Neural progenitor cell (in vitro differentiated cells): ENCODE data around the gene NRG2. TPM values are rescaled to one million over a fixed set of nuclear protein-coding genes. Genes with fewer than 3 reads are reported as not detected.

Source experiments
- DNase-seq: peaks from one replicate; pipeline ENCODE4 v3.0.0-alpha.2; 2016; ENCODE audit warnings: low spot score
- H2AFZ ChIP-seq: fragments of 200-600 bp; sonication (generic); replicated peaks from 2 replicates; pipeline ENCODE4 v1.6.1; 2016; ENCODE audit warnings: antibody characterized with exemption
- H3F3A ChIP-seq: fragments of 200-600 bp; sonication (generic); 2 replicates; pipeline ENCODE4 v1.6.1; 2016; ENCODE audit warnings: antibody characterized with exemption, low read depth
- H3K27ac ChIP-seq: fragments of 200-600 bp; sonication (generic); 2 replicates; pipeline ENCODE4 v1.5.1; 2016; ENCODE audit warnings: mild to moderate bottlenecking
- H3K27me3 ChIP-seq: fragments of 200-600 bp; sonication (generic); 2 replicates; pipeline ENCODE4 v1.6.1; 2016; ENCODE audit warnings: mild to moderate bottlenecking, moderate library complexity
- H3K36me3 ChIP-seq: fragments of 200-600 bp; sonication (generic); 2 replicates; pipeline ENCODE4 v1.5.1; 2016
- H3K4me1 ChIP-seq: fragments of 200-600 bp; sonication (generic); 2 replicates; pipeline ENCODE4 v1.6.1; 2016; ENCODE audit warnings: mixed run types
- H3K4me2 ChIP-seq: fragments of 200-600 bp; sonication (generic); 2 replicates; pipeline ENCODE4 v1.6.1; 2016
- H3K4me3 ChIP-seq: fragments of 200-600 bp; sonication (generic); 2 replicates; pipeline ENCODE4 v1.5.1; 2016
- H3K79me2 ChIP-seq: fragments of 200-600 bp; sonication (generic); 2 replicates; pipeline ENCODE4 v1.6.1; 2016; ENCODE audit warnings: low read depth
- H3K9ac ChIP-seq: fragments of 200-600 bp; sonication (generic); 2 replicates; pipeline ENCODE4 v1.6.1; 2016
- H3K9me3 ChIP-seq: fragments of 200-600 bp; sonication (generic); 2 replicates; pipeline ENCODE4 v1.5.1; 2016; ENCODE audit warnings: low read depth
- H4K20me1 ChIP-seq: fragments of 200-600 bp; sonication (generic); 2 replicates; pipeline ENCODE4 v1.6.1; 2016; ENCODE audit warnings: low read depth
- H3K27ac Mint-ChIP-seq: 3 replicates; pipeline ENCODE4 v1.8.0; 2021; ENCODE audit warnings: mixed read lengths
- H3K27me3 Mint-ChIP-seq: 2 replicates; pipeline ENCODE4 v1.8.0; 2022; ENCODE audit warnings: low read depth, mild to moderate bottlenecking, inconsistent platforms, moderate library complexity, mixed read lengths; ENCODE audit not compliant: insufficient read depth
- H3K36me3 Mint-ChIP-seq: 3 replicates; pipeline ENCODE4 v1.8.0; 2021; ENCODE audit warnings: mixed read lengths
- H3K4me1 Mint-ChIP-seq: 3 replicates; pipeline ENCODE4 v1.8.0; 2021; ENCODE audit warnings: mixed read lengths
- H3K4me3 Mint-ChIP-seq: 3 replicates; pipeline ENCODE4 v1.8.0; 2021; ENCODE audit warnings: mild to moderate bottlenecking, moderate library complexity, mixed read lengths
- H3K9me3 Mint-ChIP-seq: 3 replicates; pipeline ENCODE4 v1.8.0; 2020; ENCODE audit warnings: mixed read lengths
- CTCF ChIP-seq: fragments of 200-600 bp; sonication (generic); IDR thresholded peaks from 2 replicates; pipeline ENCODE4 v1.5.1; 2017; ENCODE audit warnings: antibody characterized with exemption, mild to moderate bottlenecking
- EZH2 ChIP-seq: fragments of 200-600 bp; sonication (generic); IDR thresholded peaks from 2 replicates; pipeline ENCODE4 v1.6.1; 2017; ENCODE audit warnings: antibody characterized with exemption, mild to moderate bottlenecking, moderate library complexity
- EZH2phosphoT487 ChIP-seq: fragments of 200-600 bp; sonication (generic); IDR thresholded peaks from 2 replicates; pipeline ENCODE4 v1.6.1; 2017; ENCODE audit warnings: antibody characterized with exemption
- total RNA-seq: library from RNA; depleted of rRNA; stranded (reverse); fragments of >200 nt; gene quantifications from 2 replicates; pipeline ENCODE4 v1.2.3, GENCODE V29; 2015; ENCODE audit warnings: low replicate concordance

NRG2 gene
- total RNA-seq, 1 donor from 2014 or later, result 0.13 TPM

GRCh38 chr5:139814704-139815280, 228.3 kb downstream of the NRG2 start:
- Mint-ChIP-seq H3K36me3 (no peaks in the 10 kb centered on the region), H3K4me1 (no peaks in the 10 kb centered on the region), H3K27me3 (peaks cover 7% of the 10 kb centered on the region), H3K9me3 (peaks cover 6% of the 10 kb centered on the region), H3K4me3 (no peak overlapping the region), H3K27ac (no peak overlapping the region)
- Histone ChIP-seq H3K79me2 (no peaks in the 10 kb centered on the region), H3K4me2 (no peak overlapping the region), H4K20me1 (no peaks in the 10 kb centered on the region), H3K36me3 (no peaks in the 10 kb centered on the region), H3K27ac (no peak overlapping the region), H3K4me3 (no peak overlapping the region), H2AFZ (no peak overlapping the region), H3F3A (no peaks in the 10 kb centered on the region), H3K9me3 (no peaks in the 10 kb centered on the region), H3K4me1 (no peaks in the 10 kb centered on the region), H3K27me3 (peaks cover 5% of the 10 kb centered on the region), H3K9ac (no peak overlapping the region)
- DNase-seq, result no peak
- TF ChIP-seq EZH2 (no peak), CTCF (no peak), EZH2phosphoT487 (no peak)

- TF ChIP-seq EZH2 (no peak), EZH2phosphoT487 (no peak)
- no peaks in the 10 kb centered on the region for H3K4me1 Mint-ChIP-seq
- no peak overlapping the region for H3K27ac Mint-ChIP-seq
- H3K4me3 ChIP-seq, result no peak overlapping the region
- H3K36me3 ChIP-seq, result no peaks in the 10 kb centered on the region
- no peaks in the 10 kb centered on the region for H3K4me1 ChIP-seq
- H3K27ac ChIP-seq, result no peak overlapping the region
- H3K4me3 Mint-ChIP-seq, result no peak overlapping the region
- peaks cover 6% of the 10 kb centered on the region for H3K9me3 Mint-ChIP-seq
- H3K27me3 ChIP-seq, result peaks cover 5% of the 10 kb centered on the region
- no peak overlapping the region for H3K4me2 ChIP-seq
- H3K9me3 ChIP-seq, result no peaks in the 10 kb centered on the region
- no peak overlapping the region for H2AFZ ChIP-seq
- peaks cover 2% of the 10 kb centered on the region for H4K20me1 ChIP-seq
- peaks cover 7% of the 10 kb centered on the region for H3K27me3 Mint-ChIP-seq
- H3F3A ChIP-seq, result no peaks in the 10 kb centered on the region
- H3K36me3 Mint-ChIP-seq, result no peaks in the 10 kb centered on the region
- DNase-seq, result no peak
- no peaks in the 10 kb centered on the region for H3K79me2 ChIP-seq
- H3K9ac ChIP-seq, result no peak overlapping the region
Observed at GRCh38 chr5:139814191-139814601, 228.9 kb downstream of the NRG2 start.

- Mint-ChIP-seq H3K27me3 (peaks cover 8% of the 10 kb centered on the region), H3K27ac (no peak overlapping the region), H3K4me3 (no peak overlapping the region), H3K9me3 (peaks cover 3% of the 10 kb centered on the region), H3K36me3 (no peaks in the 10 kb centered on the region), H3K4me1 (no peaks in the 10 kb centered on the region)
- no peak overlapping the region for H2AFZ ChIP-seq
- H3F3A ChIP-seq, result no peaks in the 10 kb centered on the region
- no peaks in the 10 kb centered on the region for H3K4me1 ChIP-seq
- TF ChIP-seq EZH2phosphoT487 (no peak), CTCF (no peak), EZH2 (no peak)
- no peaks in the 10 kb centered on the region for H3K27me3 ChIP-seq
- H4K20me1 ChIP-seq, result peaks cover 6% of the 10 kb centered on the region
- no peaks in the 10 kb centered on the region for H3K36me3 ChIP-seq
- H3K27ac ChIP-seq, result no peak overlapping the region
- no peak for DNase-seq
- H3K4me3 ChIP-seq, result no peak overlapping the region
- no peak overlapping the region for H3K4me2 ChIP-seq
- H3K79me2 ChIP-seq, result no peaks in the 10 kb centered on the region
- H3K9me3 ChIP-seq, result no peaks in the 10 kb centered on the region
- no peak overlapping the region for H3K9ac ChIP-seq
Observed at GRCh38 chr5:139812836-139813805, 230.0 kb downstream of the NRG2 start.

- H3F3A ChIP-seq, result no peaks in the 10 kb centered on the region
- Mint-ChIP-seq H3K27me3 (peaks cover 8% of the 10 kb centered on the region), H3K36me3 (no peaks in the 10 kb centered on the region), H3K9me3 (no peaks in the 10 kb centered on the region), H3K27ac (no peak overlapping the region), H3K4me3 (no peak overlapping the region), H3K4me1 (no peaks in the 10 kb centered on the region)
- H3K36me3 ChIP-seq, result no peaks in the 10 kb centered on the region
- H4K20me1 ChIP-seq, result peaks cover 6% of the 10 kb centered on the region
- no peaks in the 10 kb centered on the region for H3K79me2 ChIP-seq
- H3K9me3 ChIP-seq, result no peaks in the 10 kb centered on the region
- no peak overlapping the region for H3K9ac ChIP-seq
- no peak overlapping the region for H3K27ac ChIP-seq
- no peaks in the 10 kb centered on the region for H3K4me1 ChIP-seq
- H3K27me3 ChIP-seq, result no peaks in the 10 kb centered on the region
- H2AFZ ChIP-seq, result no peak overlapping the region
- TF ChIP-seq EZH2, result no peak
- TF ChIP-seq CTCF, result no peak
- DNase-seq, result no peak
- H3K4me2 ChIP-seq, result no peak overlapping the region
- no peak overlapping the region for H3K4me3 ChIP-seq
Observed at GRCh38 chr5:139812323-139812722, 230.8 kb downstream of the NRG2 start.
